Muscle of arm (tissue), 12 donors: Measurements from ENCODE around the gene NPW. TPM values are rescaled to one million over a fixed set of nuclear protein-coding genes. Genes with fewer than 3 reads are reported as not detected.

ENCODE experiments used
- DNase-seq: peaks from one replicate; pipeline ENCODE4 v3.0.0-alpha.2; 2013
- polyA plus RNA-seq, 12 donors: library from polyadenylated mRNA; unstranded; fragments of 120-200 nt; gene quantifications; one replicate each; pipeline ENCODE4 v1.2.1, GENCODE V29; 2013; ENCODE audit not compliant: insufficient read length in 12 of 12

Gene NPW
- polyA plus RNA-seq, 12 donors, result 0.56 to 3.1 (median 1.5) TPM; not detected in 2

GRCh38 chr16:2045965-2046892, 26.6 kb downstream of the NPW start:
- DNase-seq, result no peak

- DNase-seq, result no peak
Observed at GRCh38 chr16:2046893-2047329, 27.3 kb downstream of the NPW start.

GRCh38 chr16:2047330-2048115, 27.9 kb downstream of the NPW start, which contains the start of the genes NTHL1 and TSC2:
Gene NTHL1, minus strand, starts transcription at chr16:2047834. Its CDS starts 11 bp downstream, at chr16:2047823.
Gene TSC2, plus strand, starts transcription at chr16:2047985. Its CDS starts 631 bp downstream, at chr16:2048616.
- peak; percentile 97 for DNase-seq

GRCh38 chr16:2048116-2048543, 28.5 kb downstream of the NPW start:
- no peak for DNase-seq

- no peak for DNase-seq
Observed at GRCh38 chr16:2053211-2053610, 33.6 kb downstream of the NPW start.

- DNase-seq, result no peak
Observed at GRCh38 chr16:2053897-2054296, 34.3 kb downstream of the NPW start.

- no peak for DNase-seq
Observed at GRCh38 chr16:2054543-2055245, 35.1 kb downstream of the NPW start.

- no peak for DNase-seq
Observed at GRCh38 chr16:2056077-2056476, 36.5 kb downstream of the NPW start.

- DNase-seq, result no peak
Observed at GRCh38 chr16:2056681-2057407, 37.3 kb downstream of the NPW start.

GRCh38 chr16:2057438-2057837, 37.9 kb downstream of the NPW start:
- no peak for DNase-seq

GRCh38 chr16:2058420-2058819, 38.8 kb downstream of the NPW start:
- DNase-seq, result no peak

- DNase-seq, result no peak
Observed at GRCh38 chr16:2058872-2059271, 39.3 kb downstream of the NPW start.

- DNase-seq, result no peak
Observed at GRCh38 chr16:2060346-2060745, 40.8 kb downstream of the NPW start.

GRCh38 chr16:2061023-2061422, 41.4 kb downstream of the NPW start:
- no peak for DNase-seq

- no peak for DNase-seq
Observed at GRCh38 chr16:2061526-2061925, 41.9 kb downstream of the NPW start.

- no peak for DNase-seq
Observed at GRCh38 chr16:2062801-2063200, 43.2 kb downstream of the NPW start.

GRCh38 chr16:2063861-2064260, 44.3 kb downstream of the NPW start:
- no peak for DNase-seq

- DNase-seq, result no peak
Observed at GRCh38 chr16:2064368-2064945, 44.9 kb downstream of the NPW start.

- no peak for DNase-seq
Observed at GRCh38 chr16:2066139-2066538, 46.6 kb downstream of the NPW start.
